ENCODE results near the gene FMNL2.

DNA sequence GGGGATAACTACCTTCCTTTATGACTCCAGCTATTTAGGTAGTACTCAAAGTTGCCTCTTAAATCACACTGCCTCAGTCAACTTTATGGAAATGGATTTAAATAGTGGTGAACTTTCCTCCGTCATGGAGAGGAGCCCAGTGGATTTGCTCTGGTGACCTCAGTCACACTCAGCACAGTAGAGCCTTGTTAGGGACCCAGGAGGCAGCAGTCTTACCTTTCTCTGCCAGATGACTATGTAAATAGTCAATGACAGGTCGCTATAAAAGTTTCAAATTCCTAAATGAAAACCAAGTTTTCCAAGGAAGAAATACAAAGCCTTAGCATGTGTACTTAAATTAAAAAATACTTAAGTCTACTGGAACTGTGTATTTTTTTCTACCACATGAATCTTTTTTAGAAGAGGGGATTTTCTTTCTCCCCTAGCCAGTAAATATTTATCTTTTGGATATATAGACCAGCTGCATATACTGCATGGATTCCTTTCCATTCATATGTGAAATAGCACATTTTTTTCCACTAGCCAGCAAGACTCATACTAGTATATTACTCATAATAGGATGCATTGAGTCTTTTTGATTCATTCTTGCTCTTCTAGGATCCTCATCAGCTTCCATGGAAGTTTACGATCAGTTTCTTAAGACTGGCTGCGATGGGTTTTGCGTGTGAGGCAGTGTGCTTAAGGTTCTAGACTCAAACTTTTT is 147.1 kb downstream of the FMNL2 start:
- TF ChIP-seq, protein P1, sequence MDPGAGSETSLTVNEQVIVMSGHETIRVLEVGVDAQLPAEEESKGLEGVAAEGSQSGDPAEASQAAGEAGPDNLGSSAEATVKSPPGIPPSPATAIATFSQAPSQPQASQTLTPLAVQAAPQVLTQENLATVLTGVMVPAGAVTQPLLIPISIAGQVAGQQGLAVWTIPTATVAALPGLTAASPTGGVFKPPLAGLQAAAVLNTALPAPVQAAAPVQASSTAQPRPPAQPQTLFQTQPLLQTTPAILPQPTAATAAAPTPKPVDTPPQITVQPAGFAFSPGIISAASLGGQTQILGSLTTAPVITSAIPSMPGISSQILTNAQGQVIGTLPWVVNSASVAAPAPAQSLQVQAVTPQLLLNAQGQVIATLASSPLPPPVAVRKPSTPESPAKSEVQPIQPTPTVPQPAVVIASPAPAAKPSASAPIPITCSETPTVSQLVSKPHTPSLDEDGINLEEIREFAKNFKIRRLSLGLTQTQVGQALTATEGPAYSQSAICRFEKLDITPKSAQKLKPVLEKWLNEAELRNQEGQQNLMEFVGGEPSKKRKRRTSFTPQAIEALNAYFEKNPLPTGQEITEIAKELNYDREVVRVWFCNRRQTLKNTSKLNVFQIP (CRISPR knock-in tag; IDR thresholded peaks at IDR 0.05; ENCODE audit: borderline replicate concordance, low read depth): no peak
- TF ChIP-seq ZNF8 (CRISPR knock-in tag; IDR thresholded peaks at IDR 0.05): no peak
- TF ChIP-seq, protein P2, sequence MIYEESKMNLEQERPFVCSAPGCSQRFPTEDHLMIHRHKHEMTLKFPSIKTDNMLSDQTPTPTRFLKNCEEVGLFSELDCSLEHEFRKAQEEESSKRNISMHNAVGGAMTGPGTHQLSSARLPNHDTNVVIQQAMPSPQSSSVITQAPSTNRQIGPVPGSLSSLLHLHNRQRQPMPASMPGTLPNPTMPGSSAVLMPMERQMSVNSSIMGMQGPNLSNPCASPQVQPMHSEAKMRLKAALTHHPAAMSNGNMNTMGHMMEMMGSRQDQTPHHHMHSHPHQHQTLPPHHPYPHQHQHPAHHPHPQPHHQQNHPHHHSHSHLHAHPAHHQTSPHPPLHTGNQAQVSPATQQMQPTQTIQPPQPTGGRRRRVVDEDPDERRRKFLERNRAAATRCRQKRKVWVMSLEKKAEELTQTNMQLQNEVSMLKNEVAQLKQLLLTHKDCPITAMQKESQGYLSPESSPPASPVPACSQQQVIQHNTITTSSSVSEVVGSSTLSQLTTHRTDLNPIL (CRISPR knock-in tag; IDR thresholded peaks at IDR 0.05; ENCODE audit: low read depth): no peak
- no peak for TF ChIP-seq PPARA (CRISPR knock-in tag; IDR thresholded peaks at IDR 0.05; ENCODE audit: borderline replicate concordance)
- TF ChIP-seq RARB (CRISPR knock-in tag; IDR thresholded peaks at IDR 0.05): no peak
- no peak for TF ChIP-seq OSR1 (CRISPR knock-in tag; IDR thresholded peaks at IDR 0.05)
- TF ChIP-seq, protein P3, sequence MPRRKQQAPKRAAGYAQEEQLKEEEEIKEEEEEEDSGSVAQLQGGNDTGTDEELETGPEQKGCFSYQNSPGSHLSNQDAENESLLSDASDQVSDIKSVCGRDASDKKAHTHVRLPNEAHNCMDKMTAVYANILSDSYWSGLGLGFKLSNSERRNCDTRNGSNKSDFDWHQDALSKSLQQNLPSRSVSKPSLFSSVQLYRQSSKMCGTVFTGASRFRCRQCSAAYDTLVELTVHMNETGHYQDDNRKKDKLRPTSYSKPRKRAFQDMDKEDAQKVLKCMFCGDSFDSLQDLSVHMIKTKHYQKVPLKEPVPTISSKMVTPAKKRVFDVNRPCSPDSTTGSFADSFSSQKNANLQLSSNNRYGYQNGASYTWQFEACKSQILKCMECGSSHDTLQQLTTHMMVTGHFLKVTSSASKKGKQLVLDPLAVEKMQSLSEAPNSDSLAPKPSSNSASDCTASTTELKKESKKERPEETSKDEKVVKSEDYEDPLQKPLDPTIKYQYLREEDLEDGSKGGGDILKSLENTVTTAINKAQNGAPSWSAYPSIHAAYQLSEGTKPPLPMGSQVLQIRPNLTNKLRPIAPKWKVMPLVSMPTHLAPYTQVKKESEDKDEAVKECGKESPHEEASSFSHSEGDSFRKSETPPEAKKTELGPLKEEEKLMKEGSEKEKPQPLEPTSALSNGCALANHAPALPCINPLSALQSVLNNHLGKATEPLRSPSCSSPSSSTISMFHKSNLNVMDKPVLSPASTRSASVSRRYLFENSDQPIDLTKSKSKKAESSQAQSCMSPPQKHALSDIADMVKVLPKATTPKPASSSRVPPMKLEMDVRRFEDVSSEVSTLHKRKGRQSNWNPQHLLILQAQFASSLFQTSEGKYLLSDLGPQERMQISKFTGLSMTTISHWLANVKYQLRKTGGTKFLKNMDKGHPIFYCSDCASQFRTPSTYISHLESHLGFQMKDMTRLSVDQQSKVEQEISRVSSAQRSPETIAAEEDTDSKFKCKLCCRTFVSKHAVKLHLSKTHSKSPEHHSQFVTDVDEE (CRISPR knock-in tag; IDR thresholded peaks at IDR 0.05): no peak
- TF ChIP-seq ZNF70 (CRISPR knock-in tag; IDR thresholded peaks at IDR 0.05): no peak
- no peak for TF ChIP-seq ZC3H10 (CRISPR knock-in tag; IDR thresholded peaks at IDR 0.05)
- TF ChIP-seq ESRRG (CRISPR knock-in tag; IDR thresholded peaks at IDR 0.05): no peak
- no peak for TF ChIP-seq GLIS3 (CRISPR knock-in tag; IDR thresholded peaks at IDR 0.05)
- TF ChIP-seq, protein P4, sequence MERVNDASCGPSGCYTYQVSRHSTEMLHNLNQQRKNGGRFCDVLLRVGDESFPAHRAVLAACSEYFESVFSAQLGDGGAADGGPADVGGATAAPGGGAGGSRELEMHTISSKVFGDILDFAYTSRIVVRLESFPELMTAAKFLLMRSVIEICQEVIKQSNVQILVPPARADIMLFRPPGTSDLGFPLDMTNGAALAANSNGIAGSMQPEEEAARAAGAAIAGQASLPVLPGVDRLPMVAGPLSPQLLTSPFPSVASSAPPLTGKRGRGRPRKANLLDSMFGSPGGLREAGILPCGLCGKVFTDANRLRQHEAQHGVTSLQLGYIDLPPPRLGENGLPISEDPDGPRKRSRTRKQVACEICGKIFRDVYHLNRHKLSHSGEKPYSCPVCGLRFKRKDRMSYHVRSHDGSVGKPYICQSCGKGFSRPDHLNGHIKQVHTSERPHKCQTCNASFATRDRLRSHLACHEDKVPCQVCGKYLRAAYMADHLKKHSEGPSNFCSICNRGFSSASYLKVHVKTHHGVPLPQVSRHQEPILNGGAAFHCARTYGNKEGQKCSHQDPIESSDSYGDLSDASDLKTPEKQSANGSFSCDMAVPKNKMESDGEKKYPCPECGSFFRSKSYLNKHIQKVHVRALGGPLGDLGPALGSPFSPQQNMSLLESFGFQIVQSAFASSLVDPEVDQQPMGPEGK (CRISPR knock-in tag; IDR thresholded peaks at IDR 0.05; ENCODE audit: borderline replicate concordance): no peak
- TF ChIP-seq CSDC2 (CRISPR knock-in tag; IDR thresholded peaks at IDR 0.05): no peak
- no peak for TF ChIP-seq ARNTL (CRISPR knock-in tag; IDR thresholded peaks at IDR 0.05; ENCODE audit: borderline replicate concordance, low read depth)
